RWPE1 (cell line): ENCODE data around the gene SERPINA5.

Source experiments
- CTCF ChIA-PET: fragments of 350-600 bp; sonication (Branson Sonifier 250); formaldehyde crosslinking; extraction: SDS; loops from one replicate; lab custom pipeline; 2021; lab: Yijun Ruan, JAX
- POLR2A ChIA-PET: fragments of 400-600 bp; formaldehyde crosslinking; extraction: SDS; loops from one replicate; lab custom pipeline; 2020; ENCODE audit warnings: antibody characterized with exemption; ENCODE audit not compliant: low non-redundant PET; lab: Yijun Ruan, JAX
- DNase-seq: peaks from one replicate; pipeline ENCODE4 v3.0.0; 2012; ENCODE audit warnings: low spot score
- H3K27ac ChIP-seq: fragments of 450-650 bp; 2 replicates; pipeline ENCODE4 v1.5.1; 2017
- TF ChIP-seq, protein P1 (sequence below): fragments of 450-650 bp; conservative IDR thresholded peaks from 2 replicates; pipeline ENCODE4 v1.5.1; 2017; ENCODE audit warnings: low read depth, mild to moderate bottlenecking

SERPINA5 gene

DNA sequence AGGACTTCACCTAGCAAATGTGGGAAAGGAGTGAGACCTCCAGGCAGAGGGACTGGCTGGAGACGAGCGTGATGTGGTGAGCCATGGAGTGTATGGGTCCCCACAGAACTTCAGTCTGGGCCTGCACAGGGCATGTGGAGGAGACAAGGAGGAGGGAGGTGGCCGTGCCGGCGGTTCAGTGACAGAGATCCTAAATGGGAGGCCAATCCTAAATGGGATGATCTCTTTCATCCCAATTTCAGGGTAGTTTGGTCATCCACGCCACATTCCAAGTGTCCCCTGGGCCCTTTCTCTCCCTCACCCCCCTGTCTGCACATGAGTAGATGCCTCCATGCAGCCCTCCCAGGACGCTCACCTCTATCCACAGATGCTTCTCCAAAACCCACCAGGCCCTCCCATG, 13.2 kb downstream of the SERPINA5 start:
- no peak overlapping the region for H3K27ac ChIP-seq
- ChIA-PET CTCF (no interaction called here), POLR2A (no interaction called here)
- DNase-seq = no peak
- TF ChIP-seq, protein P1, sequence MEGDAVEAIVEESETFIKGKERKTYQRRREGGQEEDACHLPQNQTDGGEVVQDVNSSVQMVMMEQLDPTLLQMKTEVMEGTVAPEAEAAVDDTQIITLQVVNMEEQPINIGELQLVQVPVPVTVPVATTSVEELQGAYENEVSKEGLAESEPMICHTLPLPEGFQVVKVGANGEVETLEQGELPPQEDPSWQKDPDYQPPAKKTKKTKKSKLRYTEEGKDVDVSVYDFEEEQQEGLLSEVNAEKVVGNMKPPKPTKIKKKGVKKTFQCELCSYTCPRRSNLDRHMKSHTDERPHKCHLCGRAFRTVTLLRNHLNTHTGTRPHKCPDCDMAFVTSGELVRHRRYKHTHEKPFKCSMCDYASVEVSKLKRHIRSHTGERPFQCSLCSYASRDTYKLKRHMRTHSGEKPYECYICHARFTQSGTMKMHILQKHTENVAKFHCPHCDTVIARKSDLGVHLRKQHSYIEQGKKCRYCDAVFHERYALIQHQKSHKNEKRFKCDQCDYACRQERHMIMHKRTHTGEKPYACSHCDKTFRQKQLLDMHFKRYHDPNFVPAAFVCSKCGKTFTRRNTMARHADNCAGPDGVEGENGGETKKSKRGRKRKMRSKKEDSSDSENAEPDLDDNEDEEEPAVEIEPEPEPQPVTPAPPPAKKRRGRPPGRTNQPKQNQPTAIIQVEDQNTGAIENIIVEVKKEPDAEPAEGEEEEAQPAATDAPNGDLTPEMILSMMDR = no peak

DNA sequence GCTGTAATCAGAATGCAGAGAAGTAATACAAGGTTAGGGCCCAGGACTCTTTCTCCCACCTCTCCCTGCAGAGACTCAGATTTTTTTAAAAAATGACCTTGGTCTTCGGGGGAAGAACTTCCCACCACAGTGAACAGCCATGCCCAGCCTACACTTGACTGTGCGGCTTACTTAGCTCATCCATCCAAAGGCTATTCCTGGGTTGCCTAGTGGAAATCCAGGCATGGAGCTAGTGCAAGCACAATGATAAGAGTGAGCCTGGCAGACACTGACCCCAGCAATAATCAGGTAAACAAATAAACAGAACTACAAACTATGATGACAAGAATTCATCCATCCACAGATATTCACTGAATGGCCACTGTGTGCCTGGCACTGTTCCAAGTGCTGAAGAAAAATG, 14.7 kb downstream of the SERPINA5 start:
- DNase-seq = no peak
- TF ChIP-seq, protein P1 = no peak
- ChIA-PET CTCF (interaction anchor here (0.6 kb wide), 1 partner anchor 30 kb away, joined by 3 read pairs; no protein-coding TSS in a partner anchor), POLR2A (no interaction called here)
- H3K27ac ChIP-seq = no peak overlapping the region

DNA sequence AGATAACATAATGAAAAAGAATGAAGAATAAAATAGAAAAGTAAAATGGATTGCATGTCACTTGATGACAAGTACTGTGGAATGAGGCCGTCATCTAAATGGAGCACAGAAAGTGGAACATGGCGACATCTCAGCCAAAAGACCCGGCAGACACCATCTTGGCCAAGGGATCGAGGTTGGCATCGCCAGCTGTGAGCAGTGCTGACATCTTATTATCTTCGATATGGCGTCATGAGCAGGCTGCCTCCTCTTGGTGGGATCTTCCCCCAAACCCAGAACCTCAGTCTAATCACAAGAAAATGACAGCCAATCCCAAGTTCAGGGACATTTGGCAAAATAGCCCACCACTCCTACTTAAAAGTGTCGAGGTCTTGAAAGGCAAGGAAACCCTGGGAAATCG, 15.1 kb downstream of the SERPINA5 start:
- ChIA-PET CTCF (no interaction called here), POLR2A (no interaction called here)
- TF ChIP-seq, protein P1 = no peak
- H3K27ac ChIP-seq = no peak overlapping the region
- no peak for DNase-seq

DNA sequence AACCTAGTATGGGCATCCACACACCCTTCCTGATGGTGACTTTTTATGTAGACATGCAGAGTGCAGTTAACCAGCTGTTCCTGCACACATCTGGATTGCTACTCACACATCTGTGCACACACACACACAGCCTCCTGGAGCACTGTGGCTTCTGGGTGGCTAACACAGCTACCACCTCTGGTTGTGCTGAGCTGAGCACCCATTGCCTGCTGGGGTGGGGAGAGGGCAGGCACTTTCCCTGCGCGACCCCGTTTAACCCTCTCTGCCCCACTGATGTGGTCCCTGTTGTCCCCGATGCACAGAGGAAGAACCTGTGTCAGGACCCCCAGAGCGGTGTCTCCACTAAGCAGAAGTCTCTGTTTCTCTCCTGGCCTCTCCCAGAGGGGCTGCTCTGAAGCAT, 16.6 kb downstream of the SERPINA5 start:
- ChIA-PET CTCF (no interaction called here), POLR2A (no interaction called here)
- DNase-seq = no peak
- H3K27ac ChIP-seq = peak overlapping the region; percentile 99
- TF ChIP-seq, protein P1 = no peak

DNA sequence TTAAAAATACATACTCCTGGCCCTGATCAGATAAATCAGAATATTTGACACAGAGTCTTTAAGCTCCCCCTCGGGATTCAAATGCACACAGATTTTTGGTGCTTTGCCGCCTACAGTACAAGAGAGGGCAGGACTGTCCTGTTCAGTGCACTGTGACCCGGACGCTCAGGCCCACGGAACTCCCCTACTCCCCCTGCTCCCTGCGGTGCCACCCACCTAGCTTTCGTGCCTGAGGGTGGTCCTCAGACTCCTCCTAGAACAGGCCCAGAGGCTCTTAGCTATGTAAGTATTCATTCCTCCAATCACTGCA, 17.2 kb downstream of the SERPINA5 start:
- CTCF ChIA-PET = interaction anchor here (0.5 to 1.3 kb wide), 3 partner anchors 31 to 175 kb away, joined by 3 to 5 read pairs (median 5); no protein-coding TSS in a partner anchor
- peak overlapping the region; percentile 99 for H3K27ac ChIP-seq
- POLR2A ChIA-PET = no interaction called here
- TF ChIP-seq, protein P1 = no peak
- no peak for DNase-seq

DNA sequence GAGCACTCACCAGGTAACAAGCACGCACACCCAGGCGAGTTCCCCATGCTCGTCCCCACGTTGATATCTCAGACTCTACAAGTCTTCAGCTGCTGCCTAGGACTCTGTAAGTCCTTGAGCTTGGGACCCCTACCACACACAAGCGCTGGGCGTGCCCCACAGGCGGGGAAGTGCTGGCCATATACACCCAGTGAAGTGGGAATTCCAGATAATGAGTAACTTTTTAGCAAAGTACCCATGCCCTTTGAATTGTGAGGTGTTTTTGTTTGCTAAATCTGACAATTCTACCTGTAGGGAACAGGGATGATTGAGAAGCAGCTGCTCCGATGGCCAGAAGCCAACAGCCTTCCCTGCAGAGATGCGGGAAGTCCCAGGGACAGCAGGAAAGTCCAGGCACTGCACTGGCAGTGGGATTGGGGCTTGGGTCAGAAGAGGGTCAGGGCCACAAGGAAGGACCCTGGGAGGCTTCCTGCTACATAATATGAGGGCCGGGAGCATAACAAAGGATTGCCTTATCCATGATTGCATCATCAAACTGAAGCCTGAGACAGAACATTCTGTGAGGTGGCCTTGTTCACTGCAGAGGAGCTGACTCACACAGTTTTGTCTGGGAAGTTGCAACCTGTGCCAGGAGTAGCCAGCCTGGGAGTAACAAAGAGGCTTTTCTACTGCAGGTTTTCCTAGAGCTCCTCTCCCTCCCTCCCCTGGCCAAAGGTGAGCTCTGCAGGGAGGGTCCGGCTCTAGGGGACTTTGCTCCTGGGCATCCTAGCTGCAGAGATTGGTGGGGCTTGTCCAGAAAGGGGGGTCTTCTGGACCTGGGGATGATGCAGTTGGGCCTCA, 17.8 kb downstream of the SERPINA5 start:
- TF ChIP-seq, protein P1 = no peak
- peak; percentile 92 for DNase-seq
- POLR2A ChIA-PET = no interaction called here
- H3K27ac ChIP-seq = peak overlapping the region; percentile 99
- CTCF ChIA-PET = interaction anchor here (0.5 to 1.3 kb wide), 6 partner anchors 15 to 485 kb away, joined by 3 to 5 read pairs (median 4); no protein-coding TSS in a partner anchor
